GM12874 (cell line): ENCODE results near the gene APOC4.

Source experiments
- TF ChIP-seq, protein P1 (sequence below): IDR thresholded peaks from 2 replicates; pipeline ENCODE4 v1.5.1; 2011; ENCODE audit warnings: low read depth, mild to moderate bottlenecking, control low read depth, low read length, moderate library complexity; ENCODE audit not compliant: insufficient read depth

Gene APOC4, protein sequence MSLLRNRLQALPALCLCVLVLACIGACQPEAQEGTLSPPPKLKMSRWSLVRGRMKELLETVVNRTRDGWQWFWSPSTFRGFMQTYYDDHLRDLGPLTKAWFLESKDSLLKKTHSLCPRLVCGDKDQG

DNA sequence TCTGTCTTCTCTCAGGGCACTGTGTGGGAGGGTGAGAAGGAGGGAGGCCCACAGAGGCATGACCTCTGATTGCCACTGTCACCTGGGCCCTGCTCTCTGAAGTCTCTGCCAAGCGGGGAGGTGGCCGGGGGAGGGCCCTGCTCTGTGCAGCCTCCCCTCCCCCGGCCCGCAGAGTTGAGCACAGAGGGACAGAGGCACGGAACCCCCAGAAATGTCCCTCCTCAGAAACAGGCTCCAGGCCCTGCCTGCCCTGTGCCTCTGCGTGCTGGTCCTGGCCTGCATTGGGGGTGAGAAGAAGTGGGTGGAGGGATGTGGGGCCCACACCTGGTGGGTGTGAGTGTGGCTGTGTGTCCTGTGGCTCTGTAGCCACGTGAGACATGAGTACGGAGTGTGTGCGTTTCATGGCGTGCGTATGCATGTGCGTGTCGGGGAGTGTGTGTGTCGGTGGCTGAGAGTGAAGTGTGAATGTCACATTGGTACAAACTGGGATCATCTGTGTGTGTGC, at the start of gene APOC4:
APOC4 (plus strand) TSS at position 171 of the 505 bp plus-strand sequence; CDS start at position 212, 41 bp downstream.
- TF ChIP-seq, protein P1, sequence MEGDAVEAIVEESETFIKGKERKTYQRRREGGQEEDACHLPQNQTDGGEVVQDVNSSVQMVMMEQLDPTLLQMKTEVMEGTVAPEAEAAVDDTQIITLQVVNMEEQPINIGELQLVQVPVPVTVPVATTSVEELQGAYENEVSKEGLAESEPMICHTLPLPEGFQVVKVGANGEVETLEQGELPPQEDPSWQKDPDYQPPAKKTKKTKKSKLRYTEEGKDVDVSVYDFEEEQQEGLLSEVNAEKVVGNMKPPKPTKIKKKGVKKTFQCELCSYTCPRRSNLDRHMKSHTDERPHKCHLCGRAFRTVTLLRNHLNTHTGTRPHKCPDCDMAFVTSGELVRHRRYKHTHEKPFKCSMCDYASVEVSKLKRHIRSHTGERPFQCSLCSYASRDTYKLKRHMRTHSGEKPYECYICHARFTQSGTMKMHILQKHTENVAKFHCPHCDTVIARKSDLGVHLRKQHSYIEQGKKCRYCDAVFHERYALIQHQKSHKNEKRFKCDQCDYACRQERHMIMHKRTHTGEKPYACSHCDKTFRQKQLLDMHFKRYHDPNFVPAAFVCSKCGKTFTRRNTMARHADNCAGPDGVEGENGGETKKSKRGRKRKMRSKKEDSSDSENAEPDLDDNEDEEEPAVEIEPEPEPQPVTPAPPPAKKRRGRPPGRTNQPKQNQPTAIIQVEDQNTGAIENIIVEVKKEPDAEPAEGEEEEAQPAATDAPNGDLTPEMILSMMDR = no peak

DNA sequence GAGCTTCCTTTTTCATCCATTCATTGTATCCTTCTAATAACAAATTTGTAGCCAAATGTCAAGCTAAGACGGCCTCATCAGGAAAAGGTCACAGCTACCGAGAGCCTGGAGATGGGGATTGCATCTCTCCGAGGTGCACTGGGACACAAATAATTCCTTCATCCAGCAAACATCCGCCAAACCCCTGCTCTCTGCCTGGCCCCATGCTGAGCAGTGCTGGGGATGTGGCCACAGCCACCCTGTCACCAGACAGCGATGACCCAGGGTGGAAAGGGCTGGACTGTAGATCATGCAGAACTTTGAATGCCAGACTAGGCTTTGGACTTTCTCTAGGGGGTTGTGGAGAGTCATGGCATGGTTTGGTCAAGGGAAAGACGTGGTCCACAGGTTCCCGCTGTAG, 49.1 kb upstream of the APOC4 start:
- TF ChIP-seq, protein P1 = no peak

DNA sequence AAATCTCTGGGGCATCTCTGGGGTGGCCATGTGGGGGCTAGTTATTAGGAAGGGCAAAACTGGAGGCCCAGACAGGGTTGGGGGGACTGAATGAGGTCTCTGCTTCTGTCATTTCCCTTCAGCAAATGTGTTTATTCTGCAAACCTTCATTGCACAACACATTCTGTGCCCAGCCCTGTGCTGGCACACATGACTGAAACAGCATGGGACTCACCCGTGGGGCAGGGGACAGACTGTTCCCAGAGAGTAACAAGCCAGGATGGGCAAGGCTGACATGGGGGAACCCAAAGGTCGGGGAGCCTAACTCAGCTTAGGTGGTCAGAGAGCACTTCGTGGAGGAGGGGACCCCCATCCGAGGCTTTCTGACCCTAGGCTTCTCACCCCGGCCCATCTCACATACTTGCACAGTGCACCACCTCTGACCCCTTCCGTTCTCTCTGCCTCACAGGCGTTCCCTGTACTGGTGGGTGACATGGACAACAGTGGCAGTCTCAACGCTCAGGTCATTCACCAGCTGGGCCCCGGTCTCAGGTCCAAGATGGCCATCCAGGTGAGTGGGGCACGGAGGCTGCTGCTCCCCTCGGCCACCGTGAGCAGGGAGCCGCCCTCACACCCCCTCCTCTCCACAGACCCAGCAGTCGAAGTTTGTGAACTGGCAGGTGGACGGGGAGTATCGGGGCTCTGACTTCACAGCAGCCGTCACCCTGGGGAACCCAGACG, 48.5 kb upstream of the APOC4 start:
- TF ChIP-seq, protein P1 = no peak

DNA sequence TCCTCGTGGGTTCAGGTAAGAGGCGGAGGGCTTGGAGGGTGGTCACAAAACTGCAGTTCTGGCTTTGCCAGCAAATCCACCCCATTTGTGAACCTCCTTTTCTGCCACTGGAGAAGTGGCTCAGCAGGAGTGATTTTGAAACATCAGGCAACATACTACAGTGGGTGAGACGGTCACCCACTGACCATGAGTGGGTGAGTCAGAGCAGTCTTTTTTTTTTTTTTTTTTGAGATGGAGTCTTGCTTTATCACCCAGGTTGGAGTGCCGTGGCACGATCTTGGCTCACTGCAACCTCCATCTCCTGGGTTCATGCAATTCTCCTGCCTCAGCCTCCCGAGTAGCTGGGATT, 48.0 kb upstream of the APOC4 start:
- TF ChIP-seq, protein P1 = no peak

DNA sequence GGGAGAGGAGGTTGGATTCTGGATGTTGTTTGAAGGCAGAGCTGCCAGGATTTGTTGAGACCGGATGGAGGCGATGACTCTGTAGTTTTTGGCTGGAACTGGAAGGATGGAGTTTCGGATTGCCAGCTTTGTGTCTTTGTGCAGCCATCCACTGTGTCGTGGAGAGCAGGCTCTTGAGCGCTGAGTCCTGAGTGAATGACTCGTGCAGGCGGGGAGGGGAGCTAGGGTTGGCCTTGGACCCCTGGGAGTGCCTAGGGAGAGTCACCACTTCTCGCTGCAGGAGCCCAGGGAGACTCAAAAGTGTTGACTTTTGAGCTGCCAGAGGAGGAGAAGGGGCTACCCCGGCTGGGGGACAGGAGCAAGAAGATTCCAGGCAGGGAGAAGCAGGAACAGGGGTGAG, 47.1 kb upstream of the APOC4 start:
- TF ChIP-seq, protein P1 = no peak

DNA sequence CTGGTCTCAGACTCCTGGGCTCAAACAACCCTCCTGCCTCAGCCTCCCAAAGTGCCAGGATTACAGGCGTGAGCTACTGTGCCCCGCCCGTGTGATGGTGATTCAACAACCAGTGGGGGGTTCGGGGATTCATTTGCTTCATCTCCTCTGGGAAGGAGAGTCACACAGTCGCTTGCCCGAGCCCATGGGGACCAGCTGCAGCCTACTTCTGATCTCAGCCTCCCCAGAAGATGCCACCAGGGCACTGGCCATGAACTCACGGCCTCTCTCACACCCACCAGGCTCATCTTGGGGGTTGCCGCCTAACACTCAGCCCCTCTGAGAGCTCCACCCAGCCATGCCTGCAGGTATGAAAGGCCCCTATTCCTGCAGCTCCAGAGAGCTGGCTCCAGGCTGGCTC, 44.2 kb upstream of the APOC4 start:
- TF ChIP-seq, protein P1 = no peak

DNA sequence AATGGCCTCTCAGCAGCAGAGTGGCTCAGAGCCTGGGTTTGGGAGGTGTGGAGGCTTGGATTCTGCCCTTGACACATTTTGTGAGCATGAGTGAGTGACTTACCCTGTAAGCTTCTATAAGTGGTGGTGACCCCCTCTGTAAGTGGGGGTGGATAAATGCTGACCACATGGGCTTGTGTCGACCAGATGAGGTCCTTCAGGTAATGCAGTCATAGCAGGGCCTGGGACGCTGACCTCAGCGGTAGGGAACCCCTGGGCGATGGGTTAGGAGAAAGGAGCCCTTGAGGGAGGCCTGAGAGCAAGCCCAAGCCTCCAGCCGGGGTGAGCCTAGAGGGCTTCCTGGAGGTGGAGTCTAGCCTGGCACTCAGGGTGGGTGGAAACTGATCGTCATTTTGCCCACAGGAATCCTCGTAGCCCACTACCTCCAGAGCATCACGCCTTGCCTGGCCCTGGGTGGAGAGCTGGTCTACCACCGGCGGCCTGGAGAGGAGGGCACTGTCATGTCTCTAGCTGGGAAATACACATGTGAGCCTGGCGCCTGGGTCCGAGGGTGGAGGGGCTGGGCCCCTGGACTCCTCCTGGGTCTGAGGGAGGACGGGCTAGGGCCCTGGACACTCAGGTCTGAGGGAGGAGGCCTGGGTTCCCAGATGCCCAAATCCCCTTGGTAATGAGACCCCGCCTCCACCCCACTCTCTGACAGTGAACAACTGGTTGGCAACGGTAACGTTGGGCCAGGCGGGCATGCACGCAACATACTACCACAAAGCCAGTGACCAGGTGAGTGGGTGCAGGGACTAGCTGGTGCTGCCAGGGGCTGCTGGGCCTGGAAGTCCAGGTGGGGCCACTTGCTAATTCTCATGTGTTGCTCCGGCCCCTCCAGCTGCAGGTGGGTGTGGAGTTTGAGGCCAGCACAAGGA, 41.5 kb upstream of the APOC4 start:
- TF ChIP-seq, protein P1 = no peak
